Measurements from ENCODE around the gene SLC5A11. TPM values are rescaled to one million over a fixed set of nuclear protein-coding genes. Genes with fewer than 3 reads are reported as not detected.

Gene SLC5A11
- total and polyA plus RNA-seq, 2 of the 13 experiments (the other 11 are each of a cell fraction or from before 2014, with no cell fraction given) = 1.2 to 3.3 TPM

- in situ Hi-C loops (cut with HindIII; ENCODE audit: extremely low pct_ligation_motif_present, low pct_unique_long_range_greater_than_20kb) = no loop called here
- TF ChIP-seq NFRKB (IDR thresholded peaks at IDR 0.05) (no peak), IKZF1 (IDR thresholded peaks at IDR 0.05) (no peak), FLYWCH1 (CRISPR knock-in tag; IDR thresholded peaks at IDR 0.05) (no peak), SPEN (CRISPR knock-in tag; IDR thresholded peaks at IDR 0.05; ENCODE audit: low read depth) (peak; percentile 80), ZNF20 (CRISPR knock-in tag; IDR thresholded peaks at IDR 0.05) (no peak), ZNF317 (CRISPR knock-in tag; IDR thresholded peaks at IDR 0.05) (peak; percentile 70), TRIM22 (IDR thresholded peaks at IDR 0.05) (no peak), ZNF768 (CRISPR knock-in tag; IDR thresholded peaks at IDR 0.05) (no peak), ZBTB25 (CRISPR knock-in tag; IDR thresholded peaks at IDR 0.05) (peak; percentile 94), ZBTB8A (CRISPR knock-in tag; IDR thresholded peaks at IDR 0.05; ENCODE audit: borderline replicate concordance, low read depth) (no peak), GATAD1 (CRISPR knock-in tag; IDR thresholded peaks at IDR 0.05) (peak; percentile 74), MBNL3 (CRISPR knock-in tag; conservative IDR thresholded peaks at IDR 0.05) (no peak)
- TF ChIP-seq, protein P1, sequence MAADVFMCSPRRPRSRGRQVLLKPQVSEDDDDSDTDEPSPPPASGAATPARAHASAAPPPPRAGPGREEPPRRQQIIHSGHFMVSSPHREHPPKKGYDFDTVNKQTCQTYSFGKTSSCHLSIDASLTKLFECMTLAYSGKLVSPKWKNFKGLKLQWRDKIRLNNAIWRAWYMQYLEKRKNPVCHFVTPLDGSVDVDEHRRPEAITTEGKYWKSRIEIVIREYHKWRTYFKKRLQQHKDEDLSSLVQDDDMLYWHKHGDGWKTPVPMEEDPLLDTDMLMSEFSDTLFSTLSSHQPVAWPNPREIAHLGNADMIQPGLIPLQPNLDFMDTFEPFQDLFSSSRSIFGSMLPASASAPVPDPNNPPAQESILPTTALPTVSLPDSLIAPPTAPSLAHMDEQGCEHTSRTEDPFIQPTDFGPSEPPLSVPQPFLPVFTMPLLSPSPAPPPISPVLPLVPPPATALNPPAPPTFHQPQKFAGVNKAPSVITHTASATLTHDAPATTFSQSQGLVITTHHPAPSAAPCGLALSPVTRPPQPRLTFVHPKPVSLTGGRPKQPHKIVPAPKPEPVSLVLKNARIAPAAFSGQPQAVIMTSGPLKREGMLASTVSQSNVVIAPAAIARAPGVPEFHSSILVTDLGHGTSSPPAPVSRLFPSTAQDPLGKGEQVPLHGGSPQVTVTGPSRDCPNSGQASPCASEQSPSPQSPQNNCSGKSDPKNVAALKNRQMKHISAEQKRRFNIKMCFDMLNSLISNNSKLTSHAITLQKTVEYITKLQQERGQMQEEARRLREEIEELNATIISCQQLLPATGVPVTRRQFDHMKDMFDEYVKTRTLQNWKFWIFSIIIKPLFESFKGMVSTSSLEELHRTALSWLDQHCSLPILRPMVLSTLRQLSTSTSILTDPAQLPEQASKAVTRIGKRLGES (CRISPR knock-in tag; IDR thresholded peaks at IDR 0.05; ENCODE audit: borderline replicate concordance) = peak; percentile 89; the same call in 1 of the 2 replicates
- TF ChIP-seq, protein P2, sequence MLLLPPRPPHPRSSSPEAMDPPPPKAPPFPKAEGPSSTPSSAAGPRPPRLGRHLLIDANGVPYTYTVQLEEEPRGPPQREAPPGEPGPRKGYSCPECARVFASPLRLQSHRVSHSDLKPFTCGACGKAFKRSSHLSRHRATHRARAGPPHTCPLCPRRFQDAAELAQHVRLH (CRISPR knock-in tag; IDR thresholded peaks at IDR 0.05; ENCODE audit: borderline replicate concordance, low read depth) = peak; percentile 99
- TF ChIP-seq, protein P3, sequence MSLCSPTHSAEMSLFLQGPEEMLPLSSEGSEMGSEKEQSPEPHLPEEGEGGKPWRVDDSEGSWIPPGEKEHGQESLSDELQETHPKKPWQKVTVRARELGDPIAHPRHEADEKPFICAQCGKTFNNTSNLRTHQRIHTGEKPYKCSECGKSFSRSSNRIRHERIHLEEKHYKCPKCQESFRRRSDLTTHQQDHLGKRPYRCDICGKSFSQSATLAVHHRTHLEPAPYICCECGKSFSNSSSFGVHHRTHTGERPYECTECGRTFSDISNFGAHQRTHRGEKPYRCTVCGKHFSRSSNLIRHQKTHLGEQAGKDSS (CRISPR knock-in tag; IDR thresholded peaks at IDR 0.05; ENCODE audit: borderline replicate concordance, low read depth) = peak; percentile 93
- TF ChIP-seq, protein P4, sequence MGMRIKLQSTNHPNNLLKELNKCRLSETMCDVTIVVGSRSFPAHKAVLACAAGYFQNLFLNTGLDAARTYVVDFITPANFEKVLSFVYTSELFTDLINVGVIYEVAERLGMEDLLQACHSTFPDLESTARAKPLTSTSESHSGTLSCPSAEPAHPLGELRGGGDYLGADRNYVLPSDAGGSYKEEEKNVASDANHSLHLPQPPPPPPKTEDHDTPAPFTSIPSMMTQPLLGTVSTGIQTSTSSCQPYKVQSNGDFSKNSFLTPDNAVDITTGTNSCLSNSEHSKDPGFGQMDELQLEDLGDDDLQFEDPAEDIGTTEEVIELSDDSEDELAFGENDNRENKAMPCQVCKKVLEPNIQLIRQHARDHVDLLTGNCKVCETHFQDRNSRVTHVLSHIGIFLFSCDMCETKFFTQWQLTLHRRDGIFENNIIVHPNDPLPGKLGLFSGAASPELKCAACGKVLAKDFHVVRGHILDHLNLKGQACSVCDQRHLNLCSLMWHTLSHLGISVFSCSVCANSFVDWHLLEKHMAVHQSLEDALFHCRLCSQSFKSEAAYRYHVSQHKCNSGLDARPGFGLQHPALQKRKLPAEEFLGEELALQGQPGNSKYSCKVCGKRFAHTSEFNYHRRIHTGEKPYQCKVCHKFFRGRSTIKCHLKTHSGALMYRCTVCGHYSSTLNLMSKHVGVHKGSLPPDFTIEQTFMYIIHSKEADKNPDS (CRISPR knock-in tag; IDR thresholded peaks at IDR 0.05) = peak; percentile 65; the same call in 1 of the 2 replicates
Observed at GRCh38 chr16:24858219-24859041, 12.7 kb downstream of the SLC5A11 start.

More at GRCh38 chr16:24858219-24859041, 12.7 kb downstream of the SLC5A11 start:
- H3K4me1 ChIP-seq (ENCODE audit: insufficient read depth, low read length) = peaks cover 32% of the 10 kb centered on the region
- intact Hi-C loops (cut with micrococcal nuclease; ENCODE audit: unreplicated experiment) = no loop called here
- CTCF ChIA-PET (ENCODE audit: low intra/inter-chr PET ratio, low total read pairs) = no interaction called here
- H3K36me3 ChIP-seq (replicated peaks in 1 of 2; ENCODE audit: control insufficient read depth in 1 of 2, insufficient read depth in 2 of 2, low read length in 2 of 2) = no peaks in the 10 kb centered on the region
- H3K79me2 ChIP-seq (ENCODE audit: insufficient read depth, low read length) = no peaks in the 10 kb centered on the region
- no peaks in the 10 kb centered on the region for H3K9me3 ChIP-seq (ENCODE audit: low read length)
- POLR2A ChIA-PET = no interaction called here
- FAIRE-seq (peak; percentile 64), DNase-seq (ENCODE audit: low spot score) (peak; percentile 72), ATAC-seq (peak; percentile 91)
- 36% methylated on average over 7 of the region's 9 CpGs for WGBS (ENCODE audit: low lambda C conversion rate)
- no peak overlapping the region for H2AFZ ChIP-seq (ENCODE audit: low read length)
- H4K20me1 ChIP-seq (ENCODE audit: insufficient read depth, low read length) = no peaks in the 10 kb centered on the region
- no peak overlapping the region for H3K27ac ChIP-seq (ENCODE audit: extremely low read length, insufficient read depth, low read length)
- H3K4me2 ChIP-seq (ENCODE audit: low read depth, low read length) = no peak overlapping the region; the same call in 1 of the 2 replicates
- no peak overlapping the region for H3K9ac ChIP-seq (ENCODE audit: insufficient read depth, low read depth, low read length)
- BruUV-seq (replicated peaks) = no TSS peak
- no peak overlapping the region for H3K4me3 ChIP-seq (replicated peaks in 1 of 3; ENCODE audit: insufficient read depth in 1 of 3, low read depth in 2 of 3, low read length in 3 of 3)
- no peaks in the 10 kb centered on the region for H3K27me3 ChIP-seq (ENCODE audit: control insufficient read depth in 1 of 2, insufficient read depth in 2 of 2, low read length in 2 of 2)

All from HepG2 (cell line).